SJCRH30 (cell line): Measurements from ENCODE around the gene DPEP3. TPM values are rescaled to one million over a fixed set of nuclear protein-coding genes. Genes with fewer than 3 reads are reported as not detected.
"Not testable (repeated sequence)": the region's sequence is repeated elsewhere in the genome, so short reads cannot be mapped to it uniquely, and the experiment has no call there.

Experiments
- DNase-seq, 2 experiments: peaks; one replicate each; pipeline ENCODE4 v3.0.0-alpha.2; 2015 to 2020
- H3K27ac ChIP-seq: fragments of 250-450 bp; sonication (Bioruptor Pico); 2 replicates; pipeline ENCODE4 v1.5.1; 2020; ENCODE audit warnings: mild to moderate bottlenecking, moderate library complexity
- H3K27me3 ChIP-seq: fragments of 250-450 bp; sonication (Bioruptor Pico); 2 replicates; pipeline ENCODE4 v1.5.1; 2020; ENCODE audit warnings: mild to moderate bottlenecking, moderate library complexity
- H3K36me3 ChIP-seq: fragments of 250-450 bp; sonication (Bioruptor Pico); 2 replicates; pipeline ENCODE4 v1.5.1; 2020; ENCODE audit warnings: mild to moderate bottlenecking, moderate library complexity
- H3K4me1 ChIP-seq: fragments of 250-450 bp; sonication (Bioruptor Pico); 2 replicates; pipeline ENCODE4 v1.5.1; 2020; ENCODE audit warnings: mild to moderate bottlenecking, moderate library complexity
- H3K4me3 ChIP-seq: fragments of 250-450 bp; sonication (Bioruptor Pico); 2 replicates; pipeline ENCODE4 v1.5.1; 2020; ENCODE audit warnings: mild to moderate bottlenecking, moderate library complexity
- H3K9me3 ChIP-seq: fragments of 250-450 bp; sonication (Bioruptor Pico); replicated peaks from 2 replicates; pipeline ENCODE4 v1.5.1; 2020; ENCODE audit warnings: mild to moderate bottlenecking, moderate library complexity
- total RNA-seq: library from RNA; depleted of rRNA; stranded (reverse); fragments of >200 nt; shearing (Covaris generic); gene quantifications from 2 replicates; pipeline ENCODE4 v1.2.3, GENCODE V29; 2014

DPEP3 gene
- total RNA-seq, 1 experiment from 2014 or later: not detected

- DNase-seq, H3K36me3 ChIP-seq, H3K4me3 ChIP-seq, H3K9me3 ChIP-seq, H3K27ac ChIP-seq, H3K27me3 ChIP-seq, H3K4me1 ChIP-seq: not testable (repeated sequence)
Measured at GRCh38 chr16:67937713-67938112, 42.6 kb downstream of the DPEP3 start.

GRCh38 chr16:67936880-67937605, 43.3 kb downstream of the DPEP3 start:
- no peak for DNase-seq
- Histone ChIP-seq H3K4me1 (0 out of 2 replicates have a peak, but pooled peaks cover 5% of the 10 kb centered on the region), H3K9me3 (no peaks in the 10 kb centered on the region), H3K4me3 (peak overlapping the region; percentile 95), H3K27me3 (no peaks in the 10 kb centered on the region), H3K36me3 (no peaks in the 10 kb centered on the region), H3K27ac (peak overlapping the region; percentile 57)

DNA sequence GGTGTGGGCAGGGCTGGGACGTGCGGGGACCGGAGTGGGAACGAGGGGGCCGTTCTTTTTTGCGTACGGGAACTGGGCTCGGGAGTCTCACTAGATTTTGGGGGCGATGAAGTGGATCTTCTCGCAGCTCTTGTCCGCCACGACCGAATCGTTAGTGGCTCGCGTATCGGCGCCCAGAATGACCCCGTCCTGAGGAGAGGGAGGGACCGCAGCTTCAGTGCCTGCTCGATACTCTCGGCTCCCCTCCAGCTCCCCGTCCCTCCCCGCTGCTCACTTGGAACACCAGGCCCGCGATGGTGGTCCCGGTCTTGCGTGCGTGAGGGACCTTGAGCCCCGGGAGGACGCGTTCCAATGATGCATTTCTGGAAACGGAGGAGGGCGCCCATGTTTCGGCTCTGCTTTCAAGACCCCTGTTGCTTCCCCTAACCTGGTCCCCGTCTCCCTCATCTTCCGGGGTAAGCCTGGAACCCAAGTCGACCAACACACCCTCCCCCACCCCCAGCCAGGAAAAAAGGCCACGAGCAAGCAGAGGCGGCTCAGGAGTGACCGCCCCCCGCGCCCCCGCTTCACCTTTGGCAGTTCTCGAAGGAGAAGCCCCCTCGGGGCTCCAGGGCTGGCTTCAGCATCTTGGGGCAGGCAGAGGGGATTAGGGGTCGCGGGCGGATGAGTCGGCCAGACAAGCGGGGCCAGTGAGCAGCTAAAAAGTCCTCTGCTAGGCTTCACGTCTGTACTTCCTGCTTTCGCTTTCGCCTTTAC, 44.0 kb downstream of the DPEP3 start, which contains the start of gene PSMB10:
Gene PSMB10, minus strand, starts transcription at position 727 of the 756 bp plus-strand sequence. Its CDS starts 101 bp downstream, at position 626.
- Histone ChIP-seq H3K36me3 (no peaks in the 10 kb centered on the region), H3K9me3 (no peaks in the 10 kb centered on the region), H3K4me3 (peak within 1 kb of the TSS; percentile 95), H3K27me3 (no peaks in the 10 kb centered on the region), H3K4me1 (0 out of 2 replicates have a peak, but pooled peaks cover 5% of the 10 kb centered on the region), H3K27ac (peak within 1 kb of the TSS; percentile 57)
- DNase-seq: peak; percentile 43 to 45

DNA sequence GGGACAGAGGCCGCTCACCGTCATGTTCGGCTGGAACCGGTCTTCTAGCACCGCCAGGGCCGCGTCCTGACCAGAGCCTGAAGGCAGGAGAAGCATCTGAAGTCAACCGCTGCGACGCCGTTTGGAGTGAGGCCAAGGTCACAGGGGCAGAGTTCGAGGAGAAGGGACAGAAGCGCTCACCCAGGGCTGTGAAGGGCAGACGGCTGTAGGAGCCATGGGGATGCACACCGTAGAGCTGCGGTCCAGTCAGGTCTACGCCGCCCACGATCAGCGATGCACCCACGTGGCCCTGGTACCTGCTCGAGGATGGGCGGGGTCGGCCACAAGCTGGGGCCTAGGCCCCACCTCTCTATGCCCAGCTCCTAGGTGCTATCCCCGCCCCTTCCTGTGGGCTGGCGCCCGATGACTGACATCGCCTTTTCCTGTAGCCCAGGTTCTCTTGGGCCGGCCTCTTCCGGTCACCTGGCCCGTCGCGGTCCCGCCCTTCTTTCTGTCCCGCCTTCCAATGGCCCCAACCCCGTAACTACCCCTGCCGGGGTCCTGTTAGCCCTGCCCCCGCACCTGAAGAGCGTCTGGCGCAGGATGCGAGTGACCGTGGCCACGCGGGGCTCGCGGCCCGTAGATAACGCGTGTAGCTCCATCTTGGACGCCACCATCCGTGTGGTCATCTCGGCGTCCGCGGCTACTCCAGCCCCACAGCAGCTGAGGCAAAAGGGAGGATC, 44.7 kb downstream of the DPEP3 start:
- Histone ChIP-seq H3K4me1 (0 out of 2 replicates have a peak, but pooled peaks cover 5% of the 10 kb centered on the region), H3K9me3 (no peaks in the 10 kb centered on the region), H3K36me3 (no peaks in the 10 kb centered on the region), H3K27me3 (no peaks in the 10 kb centered on the region), H3K4me3 (peak overlapping the region; percentile 95), H3K27ac (peak overlapping the region; percentile 57)
- peak; percentile 88 to 89 for DNase-seq

GRCh38 chr16:67935101-67935401, 45.2 kb downstream of the DPEP3 start:
- no peak overlapping the region for H3K27ac ChIP-seq
- peak overlapping the region; percentile 95 for H3K4me3 ChIP-seq
- H3K27me3 ChIP-seq: no peaks in the 10 kb centered on the region
- H3K4me1 ChIP-seq: 0 out of 2 replicates have a peak, but pooled peaks cover 5% of the 10 kb centered on the region
- no peaks in the 10 kb centered on the region for H3K36me3 ChIP-seq
- DNase-seq: peak in 1 of 2 experiments; percentile 23
- H3K9me3 ChIP-seq: no peaks in the 10 kb centered on the region

GRCh38 chr16:67934306-67935100, 45.8 kb downstream of the DPEP3 start:
- DNase-seq: peak; percentile 33 to 56
- Histone ChIP-seq H3K36me3 (no peaks in the 10 kb centered on the region), H3K27ac (no peak overlapping the region), H3K27me3 (no peaks in the 10 kb centered on the region), H3K4me1 (0 out of 2 replicates have a peak, but pooled peaks cover 5% of the 10 kb centered on the region), H3K9me3 (no peaks in the 10 kb centered on the region), H3K4me3 (peak overlapping the region; percentile 95)

DNA sequence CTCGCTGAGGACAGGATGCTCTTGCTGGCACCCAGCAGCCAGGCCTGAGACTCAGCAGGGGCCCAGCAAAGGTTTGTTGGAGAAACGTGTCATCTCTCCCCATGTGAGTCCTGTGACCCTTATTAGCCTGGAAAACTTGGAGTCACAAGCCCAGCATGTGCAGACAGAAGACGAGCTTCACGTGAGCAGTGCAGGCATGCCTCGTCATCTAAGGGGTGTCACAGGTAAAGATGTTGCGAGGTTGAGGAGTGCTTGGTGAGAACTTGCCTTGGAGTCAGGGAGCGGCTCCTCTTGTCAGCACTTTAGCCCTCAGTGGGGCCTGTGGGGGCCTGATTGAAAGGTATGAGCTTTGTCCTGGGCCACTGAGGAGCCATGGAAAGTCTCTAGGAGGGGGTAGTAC, 46.5 kb downstream of the DPEP3 start:
- Histone ChIP-seq H3K27me3 (no peaks in the 10 kb centered on the region), H3K4me3 (no peak overlapping the region), H3K36me3 (no peaks in the 10 kb centered on the region), H3K9me3 (no peaks in the 10 kb centered on the region), H3K4me1 (0 out of 2 replicates have a peak, but pooled peaks cover 5% of the 10 kb centered on the region), H3K27ac (no peak overlapping the region)
- DNase-seq: no peak

GRCh38 chr16:67932462-67932840, 47.8 kb downstream of the DPEP3 start:
- H3K4me3 ChIP-seq: no peak overlapping the region
- H3K9me3 ChIP-seq: no peaks in the 10 kb centered on the region
- DNase-seq: no peak
- H3K4me1 ChIP-seq: 0 out of 2 replicates have a peak, but pooled peaks cover 5% of the 10 kb centered on the region
- H3K36me3 ChIP-seq: no peaks in the 10 kb centered on the region
- H3K27ac ChIP-seq: no peak overlapping the region
- H3K27me3 ChIP-seq: no peaks in the 10 kb centered on the region

GRCh38 chr16:67931712-67932461, 48.4 kb downstream of the DPEP3 start, which contains the start of gene CTRL:
Gene CTRL, minus strand, starts transcription at chr16:67931862. Its CDS starts 10 bp downstream, at chr16:67931852.
- 0 out of 2 replicates have a peak, but pooled peaks cover 5% of the 10 kb centered on the region for H3K4me1 ChIP-seq
- H3K27me3 ChIP-seq: no peaks in the 10 kb centered on the region
- no peak for DNase-seq
- no peaks in the 10 kb centered on the region for H3K9me3 ChIP-seq
- H3K36me3 ChIP-seq: no peaks in the 10 kb centered on the region
- no peak within 1 kb of the TSS for H3K27ac ChIP-seq
- H3K4me3 ChIP-seq: no peak within 1 kb of the TSS

DNA sequence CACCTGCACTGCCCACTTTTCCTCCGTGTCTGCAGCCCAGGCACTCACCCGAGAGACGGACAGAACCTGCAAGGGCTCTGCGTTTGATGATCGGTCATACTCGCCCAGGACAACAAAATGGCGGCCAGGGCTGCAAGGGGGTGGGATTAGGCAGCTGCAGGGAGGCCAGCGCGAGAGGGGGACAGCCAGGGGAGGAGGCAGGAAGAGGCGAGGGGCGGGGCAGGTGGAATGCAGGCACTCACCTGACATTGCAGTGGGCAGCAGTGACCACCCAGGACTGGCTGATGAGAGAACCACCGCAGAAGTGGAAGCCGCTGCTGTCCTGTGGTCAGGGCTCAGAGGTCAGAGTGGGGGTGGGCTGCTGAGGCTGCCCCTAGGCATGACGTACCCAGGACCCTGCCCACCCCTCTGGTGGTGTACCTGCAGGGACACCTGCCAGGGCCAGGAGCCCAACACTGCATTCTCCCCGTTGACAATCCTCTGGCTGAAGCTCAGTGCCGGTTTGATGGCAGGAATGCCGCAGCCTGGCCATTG, 49.6 kb downstream of the DPEP3 start:
- no peak for DNase-seq
- H3K4me1 ChIP-seq: peaks cover 10% of the 10 kb centered on the region; the same call in 1 of the 2 replicates
- no peaks in the 10 kb centered on the region for H3K36me3 ChIP-seq
- H3K4me3 ChIP-seq: no peak overlapping the region
- H3K9me3 ChIP-seq: no peaks in the 10 kb centered on the region
- no peak overlapping the region for H3K27ac ChIP-seq
- H3K27me3 ChIP-seq: no peaks in the 10 kb centered on the region

DNA sequence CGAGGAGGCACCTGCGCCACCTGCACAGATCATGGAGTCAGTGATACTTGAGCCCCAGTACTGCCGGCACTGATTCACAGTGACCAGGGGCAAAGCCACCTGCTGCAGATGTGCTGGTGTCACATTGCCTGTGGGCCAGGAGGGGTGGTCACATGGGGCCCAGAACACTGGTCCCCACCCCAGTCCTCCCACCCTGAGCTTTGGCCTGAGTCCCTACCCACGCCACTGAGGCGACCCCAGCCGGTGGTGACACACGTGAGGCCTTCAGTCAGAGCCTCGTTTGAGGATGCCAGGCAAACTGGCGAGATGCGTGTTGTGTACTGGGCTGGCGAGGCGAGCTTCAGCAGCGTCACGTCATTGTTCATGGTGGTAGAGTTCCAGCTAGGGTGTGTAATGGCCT, 50.1 kb downstream of the DPEP3 start:
- H3K4me3 ChIP-seq: no peak overlapping the region
- peaks cover 10% of the 10 kb centered on the region; the same call in 1 of the 2 replicates for H3K4me1 ChIP-seq
- no peaks in the 10 kb centered on the region for H3K9me3 ChIP-seq
- no peaks in the 10 kb centered on the region for H3K27me3 ChIP-seq
- no peaks in the 10 kb centered on the region for H3K36me3 ChIP-seq
- no peak for DNase-seq
- no peak overlapping the region for H3K27ac ChIP-seq

GRCh38 chr16:67928561-67929364, 51.5 kb downstream of the DPEP3 start:
- Histone ChIP-seq H3K4me3 (no peak overlapping the region), H3K9me3 (no peaks in the 10 kb centered on the region), H3K4me1 (peaks cover 4% of the 10 kb centered on the region; the same call in 1 of the 2 replicates), H3K27ac (no peak overlapping the region), H3K36me3 (no peaks in the 10 kb centered on the region), H3K27me3 (no peaks in the 10 kb centered on the region)
- peak; percentile 59 to 72 for DNase-seq

DNA sequence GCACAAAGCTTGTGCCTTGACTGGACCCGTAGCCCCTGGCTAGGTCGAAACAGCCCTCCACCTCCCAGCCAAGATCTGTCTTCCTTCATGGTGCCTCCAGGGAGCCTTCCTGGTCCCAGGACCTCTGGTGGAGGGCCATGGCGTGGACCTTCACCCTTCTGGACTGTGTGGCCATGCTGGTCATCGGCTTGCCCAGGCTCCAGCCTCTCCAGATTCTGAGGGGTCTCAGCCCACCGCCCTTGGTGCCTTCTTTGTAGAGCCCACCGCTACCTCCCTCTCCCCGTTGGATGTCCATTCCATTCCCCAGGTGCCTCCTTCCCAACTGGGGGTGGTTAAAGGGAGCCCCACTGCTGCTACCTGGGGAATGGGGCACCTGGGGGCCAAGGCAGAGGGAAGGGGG, 52.2 kb downstream of the DPEP3 start:
- Histone ChIP-seq H3K27me3 (no peaks in the 10 kb centered on the region), H3K4me3 (no peak overlapping the region), H3K36me3 (no peaks in the 10 kb centered on the region), H3K4me1 (peaks cover 4% of the 10 kb centered on the region; the same call in 1 of the 2 replicates), H3K9me3 (no peaks in the 10 kb centered on the region), H3K27ac (no peak overlapping the region)
- DNase-seq: no peak
